ENCODE measurements around the gene P2RX2.

The P2RX2 gene

DNA sequence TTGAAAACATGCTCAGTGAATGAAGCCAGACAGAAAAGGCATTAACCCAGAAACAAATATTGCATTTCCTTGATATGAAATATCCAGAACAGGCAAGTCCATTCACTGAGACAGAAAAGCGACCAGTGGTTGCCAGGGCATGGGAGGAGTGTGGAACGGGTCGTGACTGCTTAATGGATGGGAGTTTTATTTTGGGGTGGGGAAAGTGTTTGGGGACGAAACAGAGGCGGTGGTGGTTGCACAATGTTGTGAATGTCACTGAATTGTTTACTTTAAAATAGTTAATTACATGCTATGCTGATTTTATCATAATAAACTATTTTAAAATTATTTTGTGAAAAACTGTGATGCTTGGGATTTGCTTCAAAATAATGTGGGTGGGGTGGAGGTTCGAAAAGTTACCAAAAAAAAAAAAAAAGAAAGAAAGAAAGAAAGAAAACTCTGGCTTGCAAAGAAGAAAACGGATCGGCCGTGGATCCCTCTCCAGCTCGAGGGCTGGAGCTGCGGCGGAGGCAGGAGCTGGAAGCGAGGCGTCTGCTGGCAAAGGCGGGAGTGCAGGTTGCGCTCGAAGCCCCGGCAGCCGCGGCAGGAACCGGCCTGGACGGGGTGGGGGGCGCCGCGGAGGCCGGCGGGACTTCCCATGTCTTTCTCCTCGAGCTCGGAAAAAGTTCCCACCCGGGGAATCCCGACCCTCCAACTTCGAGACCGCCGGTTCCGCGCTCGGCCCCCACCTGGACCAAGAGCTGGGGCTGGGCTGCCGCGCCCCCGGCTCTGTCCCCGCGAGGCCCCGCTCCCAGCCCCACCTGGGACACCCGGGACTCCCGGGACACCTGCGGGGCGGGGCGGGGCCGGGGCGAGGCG is 524 bp upstream of the P2RX2 start:
- Histone ChIP-seq H3K36me3 (ENCODE audit: control insufficient read depth in 1 of 2, insufficient read depth in 2 of 2, low read length in 2 of 2) (no peaks in the 10 kb centered on the region), H3K4me1 (ENCODE audit: control insufficient read depth in 1 of 2, insufficient read depth in 2 of 2, low read length in 2 of 2) (peaks cover 8 to 9% of the 10 kb centered on the region in 2 donors), H3K9ac (ENCODE audit: low read depth in 1 of 2, low read length in 2 of 2) (no peak overlapping the region), H3K27ac (ENCODE audit: low read depth, low read length) (no peak overlapping the region), H3K27me3 (ENCODE audit: control insufficient read depth in 1 of 2, insufficient read depth in 2 of 2, low read length in 2 of 2) (peaks cover 25 to 28% of the 10 kb centered on the region in 2 donors), H3K9me3 (ENCODE audit: control insufficient read depth in 1 of 2, low read length in 2 of 2) (peaks cover 11 to 21% of the 10 kb centered on the region in 2 donors), H3K4me3 (ENCODE audit: low read depth in 1 of 2, low read length in 2 of 2) (no peak overlapping the region)

DNA sequence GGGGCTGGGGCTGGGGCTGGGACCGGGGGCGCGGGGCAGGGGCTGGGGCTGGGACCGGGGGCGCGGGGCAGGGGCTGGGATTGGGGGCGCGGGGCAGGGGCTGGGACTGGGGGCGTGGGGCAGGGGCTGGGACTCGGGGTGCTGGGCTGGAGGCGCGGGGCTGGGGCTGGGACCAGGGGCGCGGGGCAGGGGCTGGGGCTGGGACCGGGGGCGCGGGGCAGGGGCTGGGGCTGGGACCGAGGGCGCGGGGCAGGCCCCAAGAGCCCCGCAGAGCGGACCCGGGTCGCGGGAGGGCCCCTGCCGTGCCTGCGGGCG is 452 bp downstream of the P2RX2 start:
- peaks cover 8 to 10% of the 10 kb centered on the region in 2 donors for H3K4me1 ChIP-seq (ENCODE audit: control insufficient read depth in 1 of 2, insufficient read depth in 2 of 2, low read length in 2 of 2)
- H3K36me3 ChIP-seq (ENCODE audit: control insufficient read depth in 1 of 2, insufficient read depth in 2 of 2, low read length in 2 of 2) = peaks cover 0 to under 1% of the 10 kb centered on the region in 2 donors
- peaks cover 11 to 21% of the 10 kb centered on the region in 2 donors for H3K9me3 ChIP-seq (ENCODE audit: control insufficient read depth in 1 of 2, low read length in 2 of 2)
- H3K4me3 ChIP-seq (ENCODE audit: low read depth in 1 of 2, low read length in 2 of 2) = no peak overlapping the region
- H3K27me3 ChIP-seq (ENCODE audit: control insufficient read depth in 1 of 2, insufficient read depth in 2 of 2, low read length in 2 of 2) = peaks cover 25 to 28% of the 10 kb centered on the region in 2 donors
- no peak overlapping the region for H3K27ac ChIP-seq (ENCODE audit: low read depth, low read length)
- H3K9ac ChIP-seq (ENCODE audit: low read depth in 1 of 2, low read length in 2 of 2) = no peak overlapping the region

DNA sequence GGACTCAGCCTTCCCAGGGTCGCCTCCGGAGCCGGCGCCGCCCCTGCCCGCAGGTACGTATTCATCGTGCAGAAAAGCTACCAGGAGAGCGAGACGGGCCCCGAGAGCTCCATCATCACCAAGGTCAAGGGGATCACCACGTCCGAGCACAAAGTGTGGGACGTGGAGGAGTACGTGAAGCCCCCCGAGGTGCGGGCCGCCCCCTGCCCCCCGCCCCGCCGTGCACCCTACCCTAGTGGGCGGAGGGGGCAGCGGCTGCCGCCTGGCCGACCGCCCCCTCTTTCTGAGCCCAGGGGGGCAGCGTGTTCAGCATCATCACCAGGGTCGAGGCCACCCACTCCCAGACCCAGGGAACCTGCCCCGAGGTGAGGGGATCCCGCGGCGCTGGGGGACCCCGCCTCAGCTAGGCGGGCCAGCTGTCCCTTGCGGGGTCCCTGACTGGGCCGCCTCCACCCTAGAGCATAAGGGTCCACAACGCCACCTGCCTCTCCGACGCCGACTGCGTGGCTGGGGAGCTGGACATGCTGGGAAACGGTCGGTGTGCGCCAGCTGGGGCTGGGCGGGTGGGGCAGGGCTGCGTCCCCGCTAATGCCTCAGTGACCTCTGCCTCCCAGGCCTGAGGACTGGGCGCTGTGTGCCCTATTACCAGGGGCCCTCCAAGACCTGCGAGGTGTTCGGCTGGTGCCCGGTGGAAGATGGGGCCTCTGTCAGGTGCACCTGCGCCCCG is 973 bp downstream of the P2RX2 start:
- no peak overlapping the region for H3K9ac ChIP-seq (ENCODE audit: low read depth in 1 of 2, low read length in 2 of 2)
- H3K27me3 ChIP-seq (ENCODE audit: control insufficient read depth in 1 of 2, insufficient read depth in 2 of 2, low read length in 2 of 2) = peaks cover 25 to 28% of the 10 kb centered on the region in 2 donors
- peaks cover 8 to 10% of the 10 kb centered on the region in 2 donors for H3K4me1 ChIP-seq (ENCODE audit: control insufficient read depth in 1 of 2, insufficient read depth in 2 of 2, low read length in 2 of 2)
- peaks cover 11 to 21% of the 10 kb centered on the region in 2 donors for H3K9me3 ChIP-seq (ENCODE audit: control insufficient read depth in 1 of 2, low read length in 2 of 2)
- H3K27ac ChIP-seq (ENCODE audit: low read depth, low read length) = no peak overlapping the region
- peaks cover 0 to 6% of the 10 kb centered on the region in 2 donors for H3K36me3 ChIP-seq (ENCODE audit: control insufficient read depth in 1 of 2, insufficient read depth in 2 of 2, low read length in 2 of 2)
- no peak overlapping the region for H3K4me3 ChIP-seq (ENCODE audit: low read depth in 1 of 2, low read length in 2 of 2)

DNA sequence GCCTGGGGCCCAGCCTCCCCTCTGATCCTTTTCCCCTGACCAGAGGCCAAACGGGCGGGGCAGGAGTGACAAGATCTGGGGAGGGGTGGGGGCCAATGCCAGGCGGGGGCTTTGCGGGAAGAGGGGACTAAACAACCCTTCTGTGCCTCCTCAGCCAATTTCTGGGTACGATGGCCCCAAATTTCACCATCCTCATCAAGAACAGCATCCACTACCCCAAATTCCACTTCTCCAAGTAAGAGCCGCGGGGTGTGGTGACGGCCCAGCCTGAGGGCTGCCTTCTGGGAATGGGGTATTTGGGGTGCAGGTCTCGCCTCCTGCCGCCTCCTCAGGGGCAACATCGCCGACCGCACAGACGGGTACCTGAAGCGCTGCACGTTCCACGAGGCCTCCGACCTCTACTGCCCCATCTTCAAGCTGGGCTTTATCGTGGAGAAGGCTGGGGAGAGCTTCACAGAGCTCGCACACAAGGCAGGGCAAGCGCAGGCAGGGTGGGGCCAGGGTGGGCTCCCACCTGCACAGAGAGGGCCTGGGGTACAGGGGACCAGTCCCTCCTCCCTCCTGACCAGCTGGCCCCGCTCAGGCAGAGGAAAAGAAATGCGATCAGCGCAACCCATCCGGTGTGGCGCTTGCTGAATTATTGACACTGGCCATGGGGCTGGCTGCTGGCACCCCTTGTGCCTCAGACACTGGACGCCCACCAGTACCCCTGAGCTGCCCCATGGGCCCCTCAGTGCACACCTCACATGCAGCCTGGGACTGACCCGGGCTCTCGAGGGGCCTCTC is 1.7 kb downstream of the P2RX2 start:
- H3K9ac ChIP-seq (ENCODE audit: low read depth in 1 of 2, low read length in 2 of 2) = no peak overlapping the region
- no peak overlapping the region for H3K4me3 ChIP-seq (ENCODE audit: low read depth in 1 of 2, low read length in 2 of 2)
- peaks cover 3 to 13% of the 10 kb centered on the region in 2 donors for H3K36me3 ChIP-seq (ENCODE audit: control insufficient read depth in 1 of 2, insufficient read depth in 2 of 2, low read length in 2 of 2)
- peaks cover 25 to 27% of the 10 kb centered on the region in 2 donors for H3K27me3 ChIP-seq (ENCODE audit: control insufficient read depth in 1 of 2, insufficient read depth in 2 of 2, low read length in 2 of 2)
- peaks cover 11 to 21% of the 10 kb centered on the region in 2 donors for H3K9me3 ChIP-seq (ENCODE audit: control insufficient read depth in 1 of 2, low read length in 2 of 2)
- no peak overlapping the region for H3K27ac ChIP-seq (ENCODE audit: low read depth, low read length)
- H3K4me1 ChIP-seq (ENCODE audit: control insufficient read depth in 1 of 2, insufficient read depth in 2 of 2, low read length in 2 of 2) = peaks cover 8 to 10% of the 10 kb centered on the region in 2 donors

DNA sequence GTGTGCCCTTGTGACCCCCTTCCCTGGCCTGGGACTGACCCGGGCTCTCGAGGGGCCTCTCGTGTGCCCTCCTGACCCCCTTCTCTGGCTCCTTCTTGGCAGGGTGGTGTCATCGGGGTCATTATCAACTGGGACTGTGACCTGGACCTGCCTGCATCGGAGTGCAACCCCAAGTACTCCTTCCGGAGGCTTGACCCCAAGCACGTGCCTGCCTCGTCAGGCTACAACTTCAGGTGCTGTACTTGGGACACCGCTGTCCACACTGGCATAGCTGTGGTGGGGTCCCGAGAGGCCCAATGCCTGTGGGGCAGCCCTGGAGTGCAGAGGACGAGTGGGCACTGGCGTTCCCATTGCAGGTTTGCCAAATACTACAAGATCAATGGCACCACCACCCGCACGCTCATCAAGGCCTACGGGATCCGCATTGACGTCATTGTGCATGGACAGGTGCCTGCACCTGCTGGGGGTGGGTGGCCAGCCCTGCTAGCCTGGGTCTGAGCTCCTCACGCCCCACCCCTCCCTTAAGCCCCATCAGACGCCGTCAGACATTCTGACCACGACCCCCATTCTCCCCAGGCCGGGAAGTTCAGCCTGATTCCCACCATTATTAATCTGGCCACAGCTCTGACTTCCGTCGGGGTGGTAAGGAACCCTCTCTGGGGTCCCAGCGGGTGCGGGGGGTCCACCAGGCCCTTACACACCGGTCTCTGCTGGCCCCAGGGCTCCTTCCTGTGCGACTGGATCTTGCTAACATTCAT is 2.5 kb downstream of the P2RX2 start:
- Histone ChIP-seq H3K36me3 (ENCODE audit: control insufficient read depth in 1 of 2, insufficient read depth in 2 of 2, low read length in 2 of 2) (peaks cover 3 to 20% of the 10 kb centered on the region in 2 donors), H3K27ac (ENCODE audit: low read depth, low read length) (no peak overlapping the region), H3K9ac (ENCODE audit: low read depth in 1 of 2, low read length in 2 of 2) (no peak overlapping the region)

DNA sequence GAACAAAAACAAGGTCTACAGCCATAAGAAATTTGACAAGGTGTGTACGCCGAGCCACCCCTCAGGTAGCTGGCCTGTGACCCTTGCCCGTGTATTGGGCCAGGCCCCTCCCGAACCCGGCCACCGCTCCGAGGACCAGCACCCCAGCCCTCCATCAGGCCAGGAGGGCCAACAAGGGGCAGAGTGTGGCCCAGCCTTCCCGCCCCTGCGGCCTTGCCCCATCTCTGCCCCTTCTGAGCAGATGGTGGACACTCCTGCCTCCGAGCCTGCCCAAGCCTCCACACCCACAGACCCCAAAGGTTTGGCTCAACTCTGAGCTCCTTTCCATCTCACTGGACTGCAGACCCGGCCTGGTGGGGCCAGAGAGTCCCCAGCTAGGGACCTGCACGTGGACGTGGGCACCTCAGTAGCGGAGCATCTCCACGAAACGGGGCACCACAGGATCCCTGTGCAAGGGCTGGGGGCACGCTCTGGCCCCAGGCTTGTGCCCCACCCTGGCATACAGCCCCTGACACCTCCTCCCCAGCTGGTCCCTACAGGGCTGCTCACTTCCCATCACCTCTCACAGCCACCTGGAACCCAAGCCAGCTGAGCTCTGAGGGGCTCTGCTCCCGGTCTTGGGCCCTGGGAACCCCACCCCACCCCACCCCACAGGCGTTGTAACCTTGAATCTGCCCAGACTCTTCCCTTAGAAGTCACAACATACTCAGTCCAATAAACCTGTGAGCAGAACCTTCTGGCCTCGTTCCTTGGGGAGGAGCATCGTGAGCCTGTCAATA is 3.3 kb downstream of the P2RX2 start:
- Histone ChIP-seq H3K4me3 (ENCODE audit: low read depth in 1 of 2, low read length in 2 of 2) (peak overlapping the region in 1 of 2 donors; percentile 21), H3K4me1 (ENCODE audit: control insufficient read depth in 1 of 2, insufficient read depth in 2 of 2, low read length in 2 of 2) (peaks cover 8 to 10% of the 10 kb centered on the region in 2 donors), H3K9me3 (ENCODE audit: control insufficient read depth in 1 of 2, low read length in 2 of 2) (peaks cover 9 to 10% of the 10 kb centered on the region in 2 donors), H3K27me3 (ENCODE audit: control insufficient read depth in 1 of 2, insufficient read depth in 2 of 2, low read length in 2 of 2) (peaks cover 16 to 17% of the 10 kb centered on the region in 2 donors), H3K36me3 (ENCODE audit: control insufficient read depth in 1 of 2, insufficient read depth in 2 of 2, low read length in 2 of 2) (peaks cover 3 to 20% of the 10 kb centered on the region in 2 donors), H3K9ac (ENCODE audit: low read depth in 1 of 2, low read length in 2 of 2) (no peak overlapping the region), H3K27ac (ENCODE audit: low read depth, low read length) (no peak overlapping the region)

More for the DNA sequence above, 2.5 kb downstream of the P2RX2 start:
- H3K4me3 ChIP-seq (ENCODE audit: low read depth in 1 of 2, low read length in 2 of 2) = no peak overlapping the region
- peaks cover 11 to 15% of the 10 kb centered on the region in 2 donors for H3K9me3 ChIP-seq (ENCODE audit: control insufficient read depth in 1 of 2, low read length in 2 of 2)
- peaks cover 8 to 10% of the 10 kb centered on the region in 2 donors for H3K4me1 ChIP-seq (ENCODE audit: control insufficient read depth in 1 of 2, insufficient read depth in 2 of 2, low read length in 2 of 2)
- H3K27me3 ChIP-seq (ENCODE audit: control insufficient read depth in 1 of 2, insufficient read depth in 2 of 2, low read length in 2 of 2) = peaks cover 17 to 19% of the 10 kb centered on the region in 2 donors

DNA sequence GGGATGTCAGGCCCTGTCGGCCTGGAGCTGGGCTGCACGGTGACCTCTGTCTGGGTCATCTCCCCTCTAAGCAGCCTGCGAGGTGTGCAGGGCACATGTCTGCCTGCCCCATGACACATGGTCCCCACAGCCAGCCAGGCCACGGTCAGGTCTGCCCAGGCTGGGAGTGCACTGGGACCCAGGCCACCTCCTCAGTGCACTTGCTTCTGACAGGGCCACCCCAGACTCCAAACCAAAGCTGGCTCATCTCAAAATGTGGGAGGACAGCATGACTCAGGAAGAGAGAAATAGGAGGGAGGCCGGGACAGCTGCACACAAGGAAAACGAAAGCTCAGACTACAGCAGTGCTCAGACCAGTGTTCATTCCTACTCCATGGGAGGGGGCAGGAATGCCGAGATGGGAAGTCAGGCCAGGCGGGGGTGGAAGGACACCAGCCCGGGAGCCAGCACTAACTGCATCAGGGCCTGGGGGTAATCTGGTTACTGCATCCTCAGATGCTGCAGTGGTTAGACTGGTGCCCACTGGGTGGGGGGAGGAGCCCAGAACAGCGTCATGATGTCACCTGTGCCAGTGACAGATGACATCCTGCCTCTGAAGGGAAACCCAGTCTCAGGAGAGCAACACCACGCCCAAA is 4.0 kb downstream of the P2RX2 start:
- H3K36me3 ChIP-seq (ENCODE audit: control insufficient read depth in 1 of 2, insufficient read depth in 2 of 2, low read length in 2 of 2) = peaks cover 3 to 20% of the 10 kb centered on the region in 2 donors
- no peak overlapping the region for H3K9ac ChIP-seq (ENCODE audit: low read depth in 1 of 2, low read length in 2 of 2)
- H3K4me1 ChIP-seq (ENCODE audit: control insufficient read depth in 1 of 2, insufficient read depth in 2 of 2, low read length in 2 of 2) = peaks cover 8 to 10% of the 10 kb centered on the region in 2 donors
- H3K27me3 ChIP-seq (ENCODE audit: control insufficient read depth in 1 of 2, insufficient read depth in 2 of 2, low read length in 2 of 2) = peaks cover 13 to 14% of the 10 kb centered on the region in 2 donors
- H3K4me3 ChIP-seq (ENCODE audit: low read depth in 1 of 2, low read length in 2 of 2) = peak overlapping the region in 1 of 2 donors; percentile 21
- peaks cover 2 to 3% of the 10 kb centered on the region in 2 donors for H3K9me3 ChIP-seq (ENCODE audit: control insufficient read depth in 1 of 2, low read length in 2 of 2)
- no peak overlapping the region for H3K27ac ChIP-seq (ENCODE audit: low read depth, low read length)

DNA sequence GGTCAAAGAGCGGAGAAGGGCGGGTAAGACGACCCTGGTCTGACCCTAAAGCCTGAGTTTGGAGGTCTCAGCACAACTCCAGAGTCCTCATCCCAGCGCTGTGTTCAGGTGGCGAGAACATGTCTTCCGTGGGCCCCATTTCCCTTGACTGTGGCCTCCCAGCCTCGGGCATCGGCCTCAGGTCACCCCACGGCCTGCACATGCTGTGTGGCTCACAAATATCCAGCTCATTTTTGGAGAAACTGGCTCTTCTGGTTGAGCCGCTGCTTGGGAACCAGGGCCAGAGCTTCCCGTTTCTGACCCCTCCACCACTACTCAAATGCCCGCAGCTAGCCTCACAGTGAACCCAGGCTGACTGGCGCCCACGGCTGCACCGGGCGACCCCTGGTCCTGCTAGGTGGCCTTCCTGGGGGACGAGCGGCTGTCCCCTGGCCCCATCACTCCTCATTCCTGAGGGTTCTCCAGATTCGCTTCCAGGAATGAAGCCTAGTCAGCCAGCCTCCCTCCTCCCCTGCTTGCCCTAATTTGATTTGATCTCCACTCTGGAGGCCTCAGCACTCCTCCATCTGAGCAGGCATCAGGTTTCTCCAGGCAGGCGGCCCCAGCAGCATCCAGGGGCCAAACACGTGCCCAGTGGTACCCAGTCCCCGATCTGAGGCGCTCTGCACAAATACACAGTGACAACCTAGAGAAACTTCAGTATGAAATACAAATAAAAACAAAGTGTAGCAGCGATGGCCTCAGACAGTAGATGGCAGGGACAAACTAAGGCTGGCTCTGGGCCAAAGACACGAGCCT is 4.7 kb downstream of the P2RX2 start:
- Histone ChIP-seq H3K36me3 (ENCODE audit: control insufficient read depth in 1 of 2, insufficient read depth in 2 of 2, low read length in 2 of 2) (peaks cover 3 to 20% of the 10 kb centered on the region in 2 donors), H3K9ac (ENCODE audit: low read depth in 1 of 2, low read length in 2 of 2) (no peak overlapping the region), H3K9me3 (ENCODE audit: control insufficient read depth in 1 of 2, low read length in 2 of 2) (no peaks in the 10 kb centered on the region), H3K4me3 (ENCODE audit: low read depth in 1 of 2, low read length in 2 of 2) (no peak overlapping the region), H3K4me1 (ENCODE audit: control insufficient read depth in 1 of 2, insufficient read depth in 2 of 2, low read length in 2 of 2) (peaks cover 8 to 10% of the 10 kb centered on the region in 2 donors), H3K27ac (ENCODE audit: low read depth, low read length) (no peak overlapping the region), H3K27me3 (ENCODE audit: control insufficient read depth in 1 of 2, insufficient read depth in 2 of 2, low read length in 2 of 2) (peaks cover 7 to 10% of the 10 kb centered on the region in 2 donors)

Measured in duodenal mucosa (tissue), 2 donors.